Midbrain (tissue), 1 donor: Measurements from ENCODE around the gene SLC26A4.

Experiments used
- DNase-seq: peaks from one replicate; lab custom pipeline; 2025; lab: John Stamatoyannopoulos, UW

Gene SLC26A4

GRCh38 chr7:107696330-107696946 lies 35.8 kb downstream of the SLC26A4 start:
- no peak for DNase-seq

GRCh38 chr7:107697321-107698049 lies 36.9 kb downstream of the SLC26A4 start:
- no peak for DNase-seq

GRCh38 chr7:107700570-107700969 lies 39.9 kb downstream of the SLC26A4 start:
- DNase-seq: no peak

GRCh38 chr7:107701191-107701590 lies 40.6 kb downstream of the SLC26A4 start:
- DNase-seq: no peak

GRCh38 chr7:107703219-107703618 lies 42.6 kb downstream of the SLC26A4 start:
- no peak for DNase-seq

- DNase-seq: no peak
These were observed 43.2 kb downstream of the SLC26A4 start for GRCh38 chr7:107703872-107704271.

- DNase-seq: no peak
These were observed 48.3 kb downstream of the SLC26A4 start for GRCh38 chr7:107708956-107709355.

- DNase-seq: no peak
These were observed 50.7 kb downstream of the SLC26A4 start for GRCh38 chr7:107711301-107711700.

GRCh38 chr7:107712025-107712424 lies 51.4 kb downstream of the SLC26A4 start:
- DNase-seq: no peak

- DNase-seq: no peak
These were observed 52.3 kb downstream of the SLC26A4 start for GRCh38 chr7:107712896-107713295.

GRCh38 chr7:107715531-107715930 lies 54.9 kb downstream of the SLC26A4 start:
- DNase-seq: no peak

- DNase-seq: no peak
These were observed 58.0 kb downstream of the SLC26A4 start for GRCh38 chr7:107718456-107719193.

- no peak for DNase-seq
These were observed 60.7 kb downstream of the SLC26A4 start for GRCh38 chr7:107721286-107721685.

- no peak for DNase-seq
These were observed 62.6 kb downstream of the SLC26A4 start for GRCh38 chr7:107723255-107723654.

GRCh38 chr7:107725138-107725740 lies 64.6 kb downstream of the SLC26A4 start:
- peak; percentile 57 for DNase-seq

GRCh38 chr7:107726356-107727130 lies 65.9 kb downstream of the SLC26A4 start:
- DNase-seq: no peak

GRCh38 chr7:107728276-107728675 lies 67.6 kb downstream of the SLC26A4 start:
- no peak for DNase-seq

GRCh38 chr7:107742678-107743566 lies 82.3 kb downstream of the SLC26A4 start:
- DNase-seq: peak; percentile 83

GRCh38 chr7:107743567-107744344 lies 83.1 kb downstream of the SLC26A4 start, which contains the start of gene CBLL1:
TSS of gene CBLL1 (plus strand) at chr7:107744142. CDS start at chr7:107744164, 22 bp downstream.
- DNase-seq: peak; percentile 96

- DNase-seq: no peak
These were observed 83.7 kb downstream of the SLC26A4 start for GRCh38 chr7:107744345-107744750.
